Measurements from ENCODE around the gene CARMIL3. TPM values are rescaled to one million over a fixed set of nuclear protein-coding genes. Genes with fewer than 3 reads are reported as not detected.
A peak's percentile ranks its signal among the peaks of the same experiment; 100 is the strongest.

The CARMIL3 gene
- total RNA-seq, 2 experiments from 2014 or later = 0.05 to 0.11 TPM

DNA sequence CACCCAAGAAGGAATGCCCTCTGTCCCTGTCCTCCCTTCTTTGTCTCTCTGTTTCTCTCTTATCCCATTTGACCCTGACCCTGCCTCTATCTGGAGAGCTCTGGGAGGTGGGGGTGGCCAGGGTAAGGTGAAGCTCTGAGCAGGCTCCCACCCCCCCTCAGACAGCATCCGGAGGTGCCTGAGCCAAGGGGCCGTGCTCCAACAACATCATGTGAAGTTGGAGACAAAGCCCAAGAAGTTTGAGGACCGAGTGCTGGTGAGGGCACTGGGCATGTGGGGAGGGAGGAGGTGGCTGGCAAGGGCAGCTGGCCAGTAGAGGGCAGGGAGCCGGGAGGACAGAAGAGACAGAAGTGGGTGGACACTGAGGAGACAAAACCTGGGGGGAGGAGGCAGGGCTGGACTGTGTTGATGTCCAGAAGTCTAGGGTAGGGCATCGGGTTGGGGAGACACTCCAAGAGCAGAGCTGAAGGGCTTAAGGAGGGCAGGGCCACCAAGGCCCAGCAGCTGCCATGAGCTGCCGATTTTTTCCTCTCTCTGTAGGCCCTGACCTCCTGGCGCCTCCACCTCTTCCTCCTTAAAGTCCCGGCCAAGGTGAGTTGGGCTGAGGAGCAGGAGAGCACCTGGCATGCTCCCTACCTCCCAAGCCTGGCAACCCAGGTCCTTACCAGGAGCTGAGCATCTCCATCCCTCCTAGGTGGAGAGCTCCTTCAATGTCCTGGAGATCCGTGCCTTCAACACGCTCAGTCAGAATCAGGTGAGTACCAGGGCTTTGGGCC, 1.9 kb downstream of the CARMIL3 start:
- no peaks in the 10 kb centered on the region for H3K9me3 Mint-ChIP-seq
- TF ChIP-seq, protein P1, sequence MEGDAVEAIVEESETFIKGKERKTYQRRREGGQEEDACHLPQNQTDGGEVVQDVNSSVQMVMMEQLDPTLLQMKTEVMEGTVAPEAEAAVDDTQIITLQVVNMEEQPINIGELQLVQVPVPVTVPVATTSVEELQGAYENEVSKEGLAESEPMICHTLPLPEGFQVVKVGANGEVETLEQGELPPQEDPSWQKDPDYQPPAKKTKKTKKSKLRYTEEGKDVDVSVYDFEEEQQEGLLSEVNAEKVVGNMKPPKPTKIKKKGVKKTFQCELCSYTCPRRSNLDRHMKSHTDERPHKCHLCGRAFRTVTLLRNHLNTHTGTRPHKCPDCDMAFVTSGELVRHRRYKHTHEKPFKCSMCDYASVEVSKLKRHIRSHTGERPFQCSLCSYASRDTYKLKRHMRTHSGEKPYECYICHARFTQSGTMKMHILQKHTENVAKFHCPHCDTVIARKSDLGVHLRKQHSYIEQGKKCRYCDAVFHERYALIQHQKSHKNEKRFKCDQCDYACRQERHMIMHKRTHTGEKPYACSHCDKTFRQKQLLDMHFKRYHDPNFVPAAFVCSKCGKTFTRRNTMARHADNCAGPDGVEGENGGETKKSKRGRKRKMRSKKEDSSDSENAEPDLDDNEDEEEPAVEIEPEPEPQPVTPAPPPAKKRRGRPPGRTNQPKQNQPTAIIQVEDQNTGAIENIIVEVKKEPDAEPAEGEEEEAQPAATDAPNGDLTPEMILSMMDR (IDR thresholded peaks at IDR 0.05) = no peak
- no peak for ATAC-seq (ENCODE audit: poor library complexity)
- H3K27me3 ChIP-seq (ENCODE audit: control insufficient read depth in 1 of 2, insufficient read depth in 2 of 2, low read length in 2 of 2) = peaks cover 0 to 16% of the 10 kb centered on the region in 2 experiments
- POLR2A ChIA-PET = interaction anchor here (1.2 to 1.3 kb wide), 2 partner anchors 28 to 107 kb away, joined by 3 to 6 read pairs; partner anchors contain the start of gene IRF9
- peaks cover 14% of the 10 kb centered on the region for H3K4me1 Mint-ChIP-seq (ENCODE audit: low read depth)
- H3K27me3 Mint-ChIP-seq = peaks cover 25% of the 10 kb centered on the region
- H3K27ac ChIP-seq (ENCODE audit: low read depth in 1 of 2, low read length in 2 of 2) = no peak overlapping the region
- intact Hi-C loops (cut with DNase I, micrococcal nuclease) = no loop called here
- H3K4me3 ChIP-seq (ENCODE audit: low read length) = no peak overlapping the region
- no peaks in the 10 kb centered on the region for H3K36me3 ChIP-seq (ENCODE audit: insufficient read depth, low read length)
- peaks cover 21% of the 10 kb centered on the region for H3K4me1 ChIP-seq (ENCODE audit: insufficient read depth, low read length)
- H3K4me3 Mint-ChIP-seq = peak overlapping the region; percentile 90
- no peak overlapping the region for H3K27ac Mint-ChIP-seq
- CTCF ChIA-PET = interaction anchor here (1.4 to 1.6 kb wide), 2 partner anchors 55 to 162 kb away, joined by 3 read pairs; partner anchors contain the start of gene MDP1
- H3K36me3 Mint-ChIP-seq (ENCODE audit: low read depth) = no peaks in the 10 kb centered on the region
- H3K9me3 ChIP-seq (ENCODE audit: control insufficient read depth in 1 of 2, insufficient read depth in 1 of 2, low read length in 2 of 2) = peaks cover 0 to 10% of the 10 kb centered on the region in 2 experiments
- peak in 2 of 14 experiments; percentile 7 to 25 for DNase-seq

DNA sequence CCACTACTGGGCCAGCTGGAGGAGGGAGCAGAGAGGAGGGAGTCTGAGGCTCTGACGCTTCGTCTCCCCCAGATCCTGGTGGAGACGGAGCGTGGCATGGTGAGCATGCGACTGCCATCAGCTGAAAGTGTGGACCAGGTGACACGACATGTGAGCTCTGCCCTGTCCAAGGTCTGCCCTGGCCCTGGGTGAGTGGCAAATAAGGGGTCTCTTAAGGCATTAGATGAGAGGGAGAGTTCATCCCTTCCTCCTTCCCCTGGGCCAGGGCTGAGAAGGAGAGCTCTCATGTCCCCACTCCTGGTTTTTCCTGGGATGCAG, 2.5 kb downstream of the CARMIL3 start:
- Histone ChIP-seq H3K36me3 (ENCODE audit: insufficient read depth, low read length) (no peaks in the 10 kb centered on the region), H3K4me3 (ENCODE audit: low read length) (no peak overlapping the region), H3K4me1 (ENCODE audit: insufficient read depth, low read length) (peaks cover 21% of the 10 kb centered on the region), H3K27ac (ENCODE audit: low read depth in 1 of 2, low read length in 2 of 2) (no peak overlapping the region), H3K27me3 (ENCODE audit: control insufficient read depth in 1 of 2, insufficient read depth in 2 of 2, low read length in 2 of 2) (peaks cover 0 to 16% of the 10 kb centered on the region in 2 experiments), H3K9me3 (ENCODE audit: control insufficient read depth in 1 of 2, insufficient read depth in 1 of 2, low read length in 2 of 2) (peaks cover 0 to 10% of the 10 kb centered on the region in 2 experiments)
- DNase-seq (no peak), ATAC-seq (ENCODE audit: poor library complexity) (no peak)
- Mint-ChIP-seq H3K27me3 (peaks cover 25% of the 10 kb centered on the region), H3K4me1 (ENCODE audit: low read depth) (peaks cover 14% of the 10 kb centered on the region), H3K9me3 (no peaks in the 10 kb centered on the region), H3K36me3 (ENCODE audit: low read depth) (no peaks in the 10 kb centered on the region), H3K4me3 (no peak overlapping the region), H3K27ac (no peak overlapping the region)
- ChIA-PET CTCF (interaction anchor here (1.4 to 1.6 kb wide), 2 partner anchors 54 to 161 kb away, joined by 3 read pairs; partner anchors contain the start of gene MDP1), POLR2A (interaction anchor here (1.2 to 1.3 kb wide), 2 partner anchors 27 to 107 kb away, joined by 3 to 6 read pairs; partner anchors contain the start of gene IRF9)
- TF ChIP-seq, protein P1 (IDR thresholded peaks at IDR 0.05) = no peak
- intact Hi-C loops (cut with DNase I, micrococcal nuclease) = no loop called here

DNA sequence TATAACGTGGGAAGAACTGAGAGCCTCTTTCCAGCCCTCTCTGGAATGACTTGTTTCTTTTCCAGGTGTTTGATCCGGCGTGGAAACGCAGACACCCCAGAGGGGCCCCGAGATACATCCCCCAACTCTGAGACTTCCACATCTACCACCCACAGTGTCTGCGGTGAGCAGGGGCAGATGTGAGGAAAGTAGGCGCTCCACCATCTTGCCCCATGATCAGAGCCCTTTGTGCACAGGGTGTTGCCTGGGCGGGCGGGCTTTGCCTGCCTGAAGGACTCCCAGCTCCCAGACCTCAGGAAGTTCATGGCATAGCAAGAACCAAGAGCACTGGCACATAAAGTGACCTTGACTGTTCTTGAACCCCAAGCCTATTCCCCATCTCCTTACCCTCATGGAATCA, 2.8 kb downstream of the CARMIL3 start:
- Mint-ChIP-seq H3K9me3 (no peaks in the 10 kb centered on the region), H3K27ac (no peak overlapping the region), H3K27me3 (peaks cover 25% of the 10 kb centered on the region), H3K36me3 (ENCODE audit: low read depth) (no peaks in the 10 kb centered on the region), H3K4me1 (ENCODE audit: low read depth) (peaks cover 14% of the 10 kb centered on the region), H3K4me3 (peak overlapping the region; percentile 34)
- DNase-seq = no peak
- CTCF ChIA-PET = interaction anchor here (1.4 to 1.6 kb wide), 2 partner anchors 54 to 161 kb away, joined by 3 read pairs; partner anchors contain the start of gene MDP1
- POLR2A ChIA-PET = interaction anchor here (1.2 to 1.3 kb wide), 2 partner anchors 27 to 106 kb away, joined by 3 to 6 read pairs; partner anchors contain the start of gene IRF9
- peaks cover 0 to 10% of the 10 kb centered on the region in 2 experiments for H3K9me3 ChIP-seq (ENCODE audit: control insufficient read depth in 1 of 2, insufficient read depth in 1 of 2, low read length in 2 of 2)
- intact Hi-C loops (cut with DNase I, micrococcal nuclease) = no loop called here
- peaks cover 21% of the 10 kb centered on the region for H3K4me1 ChIP-seq (ENCODE audit: insufficient read depth, low read length)
- no peaks in the 10 kb centered on the region for H3K36me3 ChIP-seq (ENCODE audit: insufficient read depth, low read length)
- no peak for ATAC-seq (ENCODE audit: poor library complexity)
- no peak overlapping the region for H3K4me3 ChIP-seq (ENCODE audit: low read length)
- H3K27me3 ChIP-seq (ENCODE audit: control insufficient read depth in 1 of 2, insufficient read depth in 2 of 2, low read length in 2 of 2) = peaks cover 0 to 16% of the 10 kb centered on the region in 2 experiments
- no peak overlapping the region for H3K27ac ChIP-seq (ENCODE audit: low read depth in 1 of 2, low read length in 2 of 2)
- TF ChIP-seq, protein P1 (IDR thresholded peaks at IDR 0.05) = no peak

Measured in CD4-positive, alpha-beta T cell (primary cell).